GM12878 (cell line): ENCODE results near the gene IFT25. TPM values are rescaled to one million over a fixed set of nuclear protein-coding genes. Genes with fewer than 3 reads are reported as not detected.

Source experiments
- ATAC-seq: fragments of 200-7000 bp; cut with Tn5 transposase; 3 replicates; pipeline ENCODE4 v1.9.1; 2020; ENCODE audit warnings: mild to moderate bottlenecking, moderate library complexity
- BruUV-seq: library from RNA; stranded (reverse); fragments of 400-500 nt; replicated peaks from 2 replicates; lab custom pipeline; 2021; lab: Mats Ljungman, UMichigan
- CTCF ChIA-PET: fragments of 300-600 bp; sonication (Branson Sonifier 250); formaldehyde crosslinking; extraction: SDS; loops from one replicate; lab custom pipeline; 2021; ENCODE audit warnings: inconsistent platforms; lab: Yijun Ruan, JAX
- POLR2A ChIA-PET: fragments of 350-600 bp; formaldehyde crosslinking; extraction: SDS; loops from one replicate; lab custom pipeline; 2021; ENCODE audit warnings: inconsistent platforms; lab: Charles Lee
- RAD21 ChIA-PET: fragments of 300-600 bp; sonication (Branson Sonifier 250); formaldehyde crosslinking; loops from one replicate; lab custom pipeline; 2023; ENCODE audit warnings: antibody characterized with exemption; ENCODE audit not compliant: unreplicated experiment; lab: Charles Lee
- SMC1A ChIA-PET: fragments of 300-600 bp; sonication (Branson Sonifier 250); formaldehyde crosslinking; loops from one replicate; lab custom pipeline; 2023; ENCODE audit not compliant: unreplicated experiment, uncharacterized antibody; lab: Charles Lee
- DNase-seq: peaks from one replicate; pipeline ENCODE4 v3.0.0-alpha.2; 2011; ENCODE audit warnings: low read depth, low spot score
- FAIRE-seq: peaks from 3 replicates; lab custom pipeline; 2011; peaks lifted over from hg19 to GRCh38; lab: Jason Lieb, UNC
- H2AFZ ChIP-seq: 2 replicates; pipeline ENCODE4 v1.6.0; 2011; ENCODE audit warnings: low read depth, low read length, control low read depth; ENCODE audit not compliant: control insufficient read depth
- H3K27ac ChIP-seq: 2 replicates; pipeline ENCODE4 v1.5.1; 2011; ENCODE audit warnings: control low read depth; ENCODE audit not compliant: control insufficient read depth, insufficient read depth
- H3K27me3 ChIP-seq, 2 experiments: replicated peaks in 1 of 2; 2 replicates each; pipeline versions ENCODE4 v1.6.0 to v1.6.1; 2011; ENCODE audit warnings: low read length in 1 of 2; ENCODE audit not compliant: control insufficient read depth in 2 of 2, insufficient read depth in 2 of 2
- H3K36me3 ChIP-seq, 2 experiments: 2 replicates each; pipeline ENCODE4 v1.5.1; 2011; ENCODE audit warnings: low read length in 1 of 2; ENCODE audit not compliant: control insufficient read depth in 2 of 2, insufficient read depth in 2 of 2
- H3K4me1 ChIP-seq: 2 replicates; pipeline ENCODE4 v1.6.1; 2011; ENCODE audit warnings: mild to moderate bottlenecking, low read length, moderate library complexity, mixed read lengths; ENCODE audit not compliant: control insufficient read depth, insufficient read depth
- H3K4me2 ChIP-seq: 2 replicates; pipeline ENCODE4 v1.6.0; 2011; ENCODE audit warnings: control low read depth; ENCODE audit not compliant: control insufficient read depth, insufficient read depth
- H3K4me3 ChIP-seq: fragments of 200-600 bp; sonication (generic); 2 replicates; pipeline ENCODE4 v1.5.1; 2016
- H3K79me2 ChIP-seq: 2 replicates; pipeline ENCODE4 v1.6.0; 2011; ENCODE audit warnings: low read length; ENCODE audit not compliant: control insufficient read depth, insufficient read depth
- H3K9ac ChIP-seq: 2 replicates; pipeline ENCODE4 v1.8.0; 2011; ENCODE audit warnings: low read length, control low read depth, mixed read lengths; ENCODE audit not compliant: control insufficient read depth, insufficient read depth
- H3K9me3 ChIP-seq: replicated peaks from 3 replicates; pipeline ENCODE4 v1.5.1; 2011; ENCODE audit warnings: mild to moderate bottlenecking, low read length; ENCODE audit not compliant: control insufficient read depth, insufficient read depth
- H4K20me1 ChIP-seq: 2 replicates; pipeline ENCODE4 v1.6.0; 2011; ENCODE audit not compliant: control insufficient read depth, insufficient read depth
- CBFB ChIP-seq: IDR thresholded peaks from 2 replicates; pipeline ENCODE4 v1.6.1; 2016; ENCODE audit warnings: antibody characterized with exemption, low read depth
- CHD4 ChIP-seq: fragments of 200-600 bp; sonication (generic); IDR thresholded peaks from 2 replicates; pipeline ENCODE4 v1.6.1; 2016; ENCODE audit warnings: mild to moderate bottlenecking
- CREB1 ChIP-seq: IDR thresholded peaks from 2 replicates; pipeline ENCODE4 v1.6.1; 2012; ENCODE audit warnings: low read depth, mild to moderate bottlenecking, inconsistent platforms
- IKZF2 ChIP-seq, 2 experiments: fragments of 450-650 bp; IDR thresholded peaks; 2 replicates each; pipeline ENCODE4 v1.6.1; 2017; ENCODE audit warnings: mild to moderate bottlenecking in 2 of 2, moderate library complexity in 2 of 2
- IRF5 ChIP-seq: fragments of 450-650 bp; IDR thresholded peaks from 2 replicates; pipeline ENCODE4 v1.6.1; 2017; ENCODE audit warnings: borderline replicate concordance
- KLF5 ChIP-seq: fragments of 450-650 bp; IDR thresholded peaks from 2 replicates; pipeline ENCODE4 v1.6.1; 2014; ENCODE audit warnings: mild to moderate bottlenecking; ENCODE audit not compliant: partially characterized antibody
- MEF2A ChIP-seq: IDR thresholded peaks from 2 replicates; pipeline ENCODE4 v1.6.1; 2011; ENCODE audit warnings: low read depth, mild to moderate bottlenecking, low read length, moderate library complexity; ENCODE audit not compliant: insufficient read depth
- PAX8 ChIP-seq: fragments of 450-650 bp; IDR thresholded peaks from 2 replicates; pipeline ENCODE4 v1.6.1; 2017; ENCODE audit warnings: mild to moderate bottlenecking, moderate library complexity
- PML ChIP-seq: IDR thresholded peaks from 2 replicates; pipeline ENCODE4 v1.6.1; 2012; ENCODE audit warnings: low read length, inconsistent platforms
- POU2F2 ChIP-seq: IDR thresholded peaks from 3 replicates; pipeline ENCODE4 v1.6.1; 2011; ENCODE audit warnings: low read depth, mild to moderate bottlenecking, low read length, borderline replicate concordance
- RB1 ChIP-seq: fragments of 450-650 bp; formaldehyde crosslinking; IDR thresholded peaks from 2 replicates; pipeline ENCODE4 v1.6.1; 2017; ENCODE audit warnings: mild to moderate bottlenecking, borderline replicate concordance
- RBBP5 ChIP-seq: fragments of 200-600 bp; sonication (generic); conservative IDR thresholded peaks from 2 replicates; pipeline ENCODE4 v1.6.1; 2016
- RUNX3 ChIP-seq: IDR thresholded peaks from 2 replicates; pipeline ENCODE4 v1.6.1; 2012; ENCODE audit warnings: low read length, inconsistent platforms
- SMARCA5 ChIP-seq: fragments of 450-650 bp; IDR thresholded peaks from 2 replicates; pipeline ENCODE4 v1.6.1; 2017; ENCODE audit warnings: mild to moderate bottlenecking
- SMC3 ChIP-seq: IDR thresholded peaks from 2 replicates; pipeline ENCODE4 v1.6.1; 2011; ENCODE audit warnings: low read length, improper control_type of control experiment, borderline replicate concordance
- ZZZ3 ChIP-seq: IDR thresholded peaks from 2 replicates; pipeline ENCODE4 v1.6.1; 2011; ENCODE audit warnings: low read depth; ENCODE audit not compliant: control insufficient read depth, insufficient read length
- WGBS: methylation state at CpG from one replicate; pipeline ENCODE4 v1.1.6; 2016; ENCODE audit warnings: low lambda C conversion rate; ENCODE audit not compliant: insufficient replicate concordance, insufficient coverage; ENCODE audit errors: missing lambda C conversion rate; 5-methylcytosine and 5-hydroxymethylcytosine counted together
- in situ Hi-C: fragments of 300-500 bp; cut with MboI; formaldehyde crosslinking; loops from 9 replicates; pipeline ENCODE4 v1.14.3; 2018; ENCODE audit warnings: mixed read lengths
- intact Hi-C: fragments of 100-400 bp; cut with micrococcal nuclease; formaldehyde crosslinking; loops from one replicate; pipeline ENCODE4 v1.14.2; 2022; ENCODE audit not compliant: unreplicated experiment
- polyA plus RNA-seq, 11 experiments: library from polyadenylated mRNA; depleted of rRNA in 4 of 11; unstranded in 6 of 11; stranded (reverse) in 5 of 11; fragments of >200 nt; fragmentation: Nextera tagmentation in 4 of 11; fragmentation: Illumina TruSeq in 1 of 11; extraction: Ambion mirVana in 4 of 11; extraction: Trizol in 1 of 11; gene quantifications; 1 replicate in 1 of 11; 2 replicates in 10 of 11; pipeline versions ENCODE4 v1.2.1 to v1.2.3, GENCODE V29; 2011 to 2016; ENCODE audit warnings: inconsistent platforms in 2 of 11, missing spikeins in 2 of 11, low read depth in 1 of 11
- total RNA-seq, 4 experiments: library from RNA; depleted of rRNA in 3 of 4; stranded (reverse); fragments of >200 nt in 3 of 4; fragmentation: Illumina TruSeq in 1 of 4; extraction: Trizol in 1 of 4; gene quantifications; 2 replicates each; pipeline versions ENCODE4 v1.2.1 to v1.2.3, GENCODE V29; 2013 to 2021
- TF ChIP-seq, protein P1 (sequence below): fragments of 450-650 bp; IDR thresholded peaks from 2 replicates; pipeline ENCODE4 v1.6.1; 2017; ENCODE audit warnings: mild to moderate bottlenecking, low read depth, inconsistent platforms; ENCODE audit not compliant: poor library complexity, severe bottlenecking

Gene IFT25
- total and polyA plus RNA-seq, 10 of the 15 experiments (the other 5 are each of a cell fraction or from before 2014, with no cell fraction given) = 55.7 to 242 (median 131) TPM

GRCh38 chr1:53982034-53982762 is 36.7 kb upstream of the IFT25 start:
- no peak overlapping the region for H3K9ac ChIP-seq
- H3K27ac ChIP-seq = no peak overlapping the region
- WGBS = 54% methylated on average over 20 of the region's 20 CpGs
- no peak overlapping the region for H3K4me3 ChIP-seq
- ATAC-seq (no peak), DNase-seq (no peak), FAIRE-seq (no peak)
- ChIA-PET CTCF (interaction anchor here (1.0 kb wide), 1 partner anchor 10 kb away, joined by 3 read pairs; no protein-coding TSS in a partner anchor), POLR2A (no interaction called here), SMC1A (no interaction called here), RAD21 (no interaction called here)
- H3K27me3 ChIP-seq = no peaks in the 10 kb centered on the region
- H3K9me3 ChIP-seq = no peaks in the 10 kb centered on the region
- no peak overlapping the region for H3K4me2 ChIP-seq
- H3K4me1 ChIP-seq = no peaks in the 10 kb centered on the region
- intact Hi-C loops = no loop called here
- H3K36me3 ChIP-seq = no peaks in the 10 kb centered on the region
- no peaks in the 10 kb centered on the region for H3K79me2 ChIP-seq
- no peaks in the 10 kb centered on the region for H4K20me1 ChIP-seq
- no peak overlapping the region for H2AFZ ChIP-seq
- no TSS peak for BruUV-seq
- in situ Hi-C loops = no loop called here
- TF ChIP-seq RUNX3 (no peak), SMARCA5 (no peak), RBBP5 (no peak), CBFB (no peak), IRF5 (no peak), MEF2A (no peak), RB1 (no peak), PML (no peak), POU2F2 (no peak), SMC3 (no peak), IKZF2 (IDR thresholded peaks at IDR 0.05) (no peak), CREB1 (no peak), ZZZ3 (no peak), KLF5 (no peak), PAX8 (no peak), CHD4 (no peak)
- TF ChIP-seq, protein P1, sequence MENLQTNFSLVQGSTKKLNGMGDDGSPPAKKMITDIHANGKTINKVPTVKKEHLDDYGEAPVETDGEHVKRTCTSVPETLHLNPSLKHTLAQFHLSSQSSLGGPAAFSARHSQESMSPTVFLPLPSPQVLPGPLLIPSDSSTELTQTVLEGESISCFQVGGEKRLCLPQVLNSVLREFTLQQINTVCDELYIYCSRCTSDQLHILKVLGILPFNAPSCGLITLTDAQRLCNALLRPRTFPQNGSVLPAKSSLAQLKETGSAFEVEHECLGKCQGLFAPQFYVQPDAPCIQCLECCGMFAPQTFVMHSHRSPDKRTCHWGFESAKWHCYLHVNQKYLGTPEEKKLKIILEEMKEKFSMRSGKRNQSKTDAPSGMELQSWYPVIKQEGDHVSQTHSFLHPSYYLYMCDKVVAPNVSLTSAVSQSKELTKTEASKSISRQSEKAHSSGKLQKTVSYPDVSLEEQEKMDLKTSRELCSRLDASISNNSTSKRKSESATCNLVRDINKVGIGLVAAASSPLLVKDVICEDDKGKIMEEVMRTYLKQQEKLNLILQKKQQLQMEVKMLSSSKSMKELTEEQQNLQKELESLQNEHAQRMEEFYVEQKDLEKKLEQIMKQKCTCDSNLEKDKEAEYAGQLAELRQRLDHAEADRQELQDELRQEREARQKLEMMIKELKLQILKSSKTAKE = no peak
